Measurements from ENCODE around the gene BBS4. TPM values are rescaled to one million over a fixed set of nuclear protein-coding genes. Genes with fewer than 3 reads are reported as not detected.
"Not testable (repeated sequence)": the region's sequence is repeated elsewhere in the genome, so short reads cannot be mapped to it uniquely, and the experiment has no call there.

BBS4 gene
- total RNA-seq, 1 donor from 2014 or later, result 9.6 TPM

DNA sequence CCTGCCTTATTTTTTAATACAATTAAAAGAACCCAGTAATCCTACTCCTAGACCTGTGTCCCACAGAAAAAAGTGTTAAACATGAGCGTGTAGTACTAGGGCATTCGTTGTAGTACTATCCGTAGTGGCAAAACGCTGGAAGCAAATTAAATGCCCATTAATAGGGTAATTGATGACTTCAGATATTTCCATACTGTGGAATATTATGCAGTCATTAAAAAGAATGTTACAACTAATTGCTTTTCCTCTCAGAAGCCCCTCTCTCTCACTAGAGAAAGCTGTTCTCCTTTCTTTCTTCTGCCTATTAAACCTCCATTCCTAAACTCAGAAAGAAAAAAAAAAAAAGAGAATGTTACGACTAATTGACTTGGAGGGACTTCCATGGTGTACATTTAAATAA is 2.7 kb downstream of the BBS4 start:
- intact Hi-C loops (cut with micrococcal nuclease), result no loop called here
- no peak for DNase-seq
- ATAC-seq, result no peak

DNA sequence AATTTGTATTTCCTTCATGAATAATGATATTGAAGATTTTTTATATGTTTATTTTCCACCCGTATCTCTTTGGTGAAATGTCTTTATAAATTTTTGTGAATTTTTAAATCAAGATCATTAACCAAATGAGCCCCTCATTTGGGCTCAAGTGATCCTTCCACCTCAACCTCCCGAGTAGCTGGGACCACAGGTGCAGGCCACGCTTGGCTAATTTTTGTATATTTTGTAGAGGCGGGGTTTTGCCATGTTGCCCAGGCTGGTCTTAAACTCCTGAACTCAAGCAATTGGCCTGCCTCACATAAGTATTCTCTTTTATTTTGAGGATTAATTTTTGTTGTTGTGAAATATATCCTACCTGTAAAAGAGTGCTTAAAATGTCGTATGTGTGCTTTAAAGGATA is 4.9 kb downstream of the BBS4 start:
- ATAC-seq (no peak), DNase-seq (no peak)
- intact Hi-C loops (cut with micrococcal nuclease), result no loop called here

DNA sequence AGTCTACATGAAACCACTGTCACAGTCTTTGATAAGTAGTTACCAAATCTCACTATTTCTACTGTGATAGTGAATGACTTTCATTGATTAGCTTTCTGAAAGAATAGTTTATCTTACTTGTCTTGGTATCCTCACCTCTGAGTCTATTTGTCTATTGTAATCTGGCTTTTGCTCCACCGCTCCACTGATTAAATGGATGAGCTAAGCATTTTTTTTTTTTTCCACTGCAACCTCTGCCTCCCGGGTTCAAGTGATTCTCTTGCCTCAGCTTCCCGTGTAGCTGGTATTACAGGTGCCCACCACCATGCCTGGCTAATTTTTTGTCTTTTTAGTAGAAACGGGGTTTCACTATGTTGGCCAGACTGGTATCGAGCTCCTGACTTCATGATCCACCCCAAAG is 12.9 kb downstream of the BBS4 start:
- ATAC-seq, result no peak
- intact Hi-C loops (cut with micrococcal nuclease), result no loop called here
- no peak for DNase-seq

DNA sequence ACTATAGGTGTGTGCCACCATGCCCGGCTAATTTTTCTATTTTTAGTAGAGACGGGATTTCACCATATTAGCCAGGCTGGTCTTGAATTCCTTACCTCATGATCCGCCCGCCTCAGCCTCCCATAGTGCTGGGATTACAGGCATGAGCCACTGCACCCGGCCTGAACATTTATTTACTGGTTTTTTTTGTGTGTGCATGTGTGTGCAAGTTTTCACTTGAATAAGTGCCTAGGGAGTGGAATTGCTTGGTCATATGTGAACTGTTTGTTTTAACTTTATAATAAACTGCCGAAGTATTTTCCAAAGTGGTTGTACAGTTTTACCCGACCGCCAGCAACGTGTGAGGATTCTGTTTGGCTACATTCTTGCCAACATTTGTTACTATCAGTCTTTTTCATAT is 14.1 kb downstream of the BBS4 start:
- DNase-seq, result no peak
- no peak for ATAC-seq
- intact Hi-C loops (cut with micrococcal nuclease), result no loop called here

DNA sequence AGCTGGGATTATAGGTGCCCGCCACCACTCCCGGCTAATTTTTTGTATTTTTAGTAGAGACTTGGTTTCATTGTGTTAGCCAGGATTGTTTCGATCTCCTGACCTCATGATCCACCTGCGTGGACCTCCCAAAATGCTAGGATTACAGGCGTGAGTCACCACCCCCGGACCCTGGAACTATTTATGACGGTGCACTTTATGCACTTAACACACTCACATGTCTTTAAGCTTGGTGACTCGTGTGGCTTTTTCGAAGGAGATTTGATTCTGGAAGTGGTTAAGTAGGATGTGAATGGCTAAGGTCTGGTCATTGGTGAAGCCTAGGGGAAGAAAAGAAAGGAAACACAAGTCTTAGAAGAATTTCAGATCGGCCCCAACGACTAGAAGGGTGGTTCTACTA is 20.3 kb downstream of the BBS4 start:
- ATAC-seq (no peak), DNase-seq (no peak)
- intact Hi-C loops (cut with micrococcal nuclease), result no loop called here

DNA sequence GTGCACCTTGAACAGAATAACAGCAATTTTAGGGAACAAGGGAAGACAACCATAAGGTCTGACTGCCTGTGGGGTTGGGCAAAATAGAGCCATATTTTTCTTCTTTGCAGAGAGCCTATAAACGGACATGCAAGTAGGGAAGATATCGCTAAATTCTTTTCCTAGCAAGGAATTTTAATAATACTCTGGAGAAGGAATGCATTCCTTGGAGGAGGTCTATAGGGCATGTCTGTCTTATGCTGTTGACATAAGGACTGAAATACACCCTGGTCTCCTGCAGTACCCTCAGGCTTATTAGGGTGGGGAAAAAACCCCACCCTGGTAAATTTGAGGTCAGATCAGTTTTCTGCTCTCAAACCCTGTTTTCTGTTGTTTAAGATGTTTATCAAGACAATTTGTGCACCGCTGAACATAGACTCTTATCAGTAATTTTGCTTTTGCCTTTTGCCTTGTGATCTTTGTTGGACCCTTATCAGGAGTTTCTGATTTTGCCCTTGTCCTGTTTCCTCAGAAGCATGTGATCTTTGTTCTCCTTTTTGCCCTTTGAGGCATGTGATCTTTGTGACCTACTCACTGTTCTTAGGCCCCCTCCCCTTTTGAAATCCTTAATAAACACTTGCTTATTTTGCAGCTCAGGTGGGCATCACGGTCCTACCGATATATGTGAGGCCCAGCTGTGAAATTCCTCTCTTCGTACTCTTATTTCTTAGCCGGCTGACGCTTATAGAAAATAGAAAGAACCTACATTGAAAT is 22.7 kb downstream of the BBS4 start:
- ATAC-seq; intact Hi-C loops (cut with micrococcal nuclease); DNase-seq: not testable (repeated sequence)

DNA sequence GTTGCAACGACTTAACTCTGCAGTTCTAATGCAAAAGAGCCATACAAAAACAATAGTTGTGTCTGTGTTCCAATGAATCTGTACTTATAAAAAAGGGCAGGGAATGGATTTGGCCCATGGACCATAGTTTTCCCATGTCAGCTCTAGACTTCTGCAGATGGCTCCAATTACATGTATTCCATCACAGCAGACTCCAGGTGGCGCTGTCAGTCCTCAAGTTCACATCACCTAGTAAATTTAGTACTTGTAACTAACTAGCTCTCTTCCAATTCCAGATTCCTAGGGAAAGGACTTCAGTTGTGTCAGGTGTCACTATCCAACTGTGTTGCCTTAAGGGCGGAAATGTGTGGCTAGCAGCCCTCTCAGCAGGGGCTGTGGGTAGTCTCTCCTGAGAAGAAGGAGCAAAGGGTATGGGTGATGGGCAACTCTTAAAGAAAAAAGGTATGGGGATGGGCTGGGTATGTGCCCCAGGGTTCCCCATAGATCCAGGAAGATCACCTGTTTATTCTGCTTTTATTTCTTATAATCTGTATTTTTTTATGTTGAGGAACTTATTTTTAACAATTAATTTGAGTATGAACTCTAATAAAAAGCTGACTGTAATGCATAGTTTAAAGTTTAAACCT is 36.2 kb downstream of the BBS4 start:
- intact Hi-C loops (cut with micrococcal nuclease), result loop anchor here (5.0 kb wide), 1 partner anchor 355 kb away; no protein-coding TSS in a partner anchor
- peak; percentile 55 for DNase-seq
- peak; percentile 26 for ATAC-seq

DNA sequence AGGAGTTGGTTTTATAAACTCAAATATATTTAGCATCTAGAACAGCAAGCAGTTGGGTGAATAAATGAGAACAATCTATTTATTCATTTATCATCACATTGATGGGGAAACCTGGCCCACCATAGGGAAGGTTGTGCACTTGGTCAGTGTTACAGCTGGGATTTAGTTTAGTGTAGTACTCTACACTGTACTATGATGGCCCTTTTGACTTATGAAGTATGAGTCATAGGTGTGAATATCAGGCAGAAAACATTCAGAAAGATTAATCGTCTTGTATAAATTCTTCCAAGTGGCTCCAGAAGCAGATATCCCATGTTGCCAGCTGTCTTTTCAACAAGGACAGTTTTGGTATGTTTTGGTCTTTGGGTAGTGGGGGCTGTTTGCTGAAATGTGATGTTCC is 38.0 kb downstream of the BBS4 start:
- no peak for DNase-seq
- intact Hi-C loops (cut with micrococcal nuclease), result loop anchor here (5.0 kb wide), 1 partner anchor 353 kb away; no protein-coding TSS in a partner anchor
- ATAC-seq, result no peak

DNA sequence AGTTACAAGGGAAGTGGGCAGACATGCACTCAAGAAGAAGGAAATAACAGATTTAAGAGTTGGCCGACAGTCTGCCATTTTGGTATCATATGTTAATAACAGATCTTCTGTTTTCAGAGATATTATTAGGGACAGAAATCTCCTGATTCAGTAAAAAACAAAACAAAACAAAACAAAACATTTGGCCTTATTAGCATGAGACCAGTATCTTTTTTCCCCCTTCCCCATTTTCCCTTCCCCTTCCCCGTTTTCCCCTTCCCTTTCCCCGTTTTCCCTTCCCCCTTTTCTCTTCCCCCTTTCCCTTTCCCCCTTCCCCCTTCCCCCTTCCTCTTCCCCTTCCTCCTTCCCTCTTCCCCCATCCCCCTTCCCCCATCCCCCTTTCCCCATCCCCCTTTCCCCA is 39.4 kb downstream of the BBS4 start:
- DNase-seq, result no peak
- ATAC-seq, result no peak
- intact Hi-C loops (cut with micrococcal nuclease), result no loop called here

DNA sequence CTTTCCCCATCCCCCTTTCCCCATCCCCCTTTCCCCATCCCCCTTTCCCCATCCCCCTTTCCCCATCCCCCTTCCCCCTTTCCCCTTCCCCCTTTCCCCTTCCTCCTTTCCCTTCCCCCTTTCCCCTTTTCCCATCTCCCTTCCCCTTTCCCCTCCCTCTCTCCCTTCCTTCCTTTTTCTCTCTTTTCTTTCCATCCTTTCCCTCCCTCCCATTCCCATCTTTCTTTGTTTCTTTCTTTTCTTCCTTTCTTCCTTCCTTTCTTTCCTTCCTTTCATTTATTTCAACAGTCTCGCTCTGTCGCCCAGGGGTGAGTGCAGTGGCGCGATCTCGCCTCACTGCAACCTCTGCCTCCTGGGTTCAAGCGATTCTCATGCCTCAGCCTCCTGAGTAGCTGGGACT is 39.8 kb downstream of the BBS4 start:
- intact Hi-C loops (cut with micrococcal nuclease); DNase-seq; ATAC-seq: not testable (repeated sequence)

DNA sequence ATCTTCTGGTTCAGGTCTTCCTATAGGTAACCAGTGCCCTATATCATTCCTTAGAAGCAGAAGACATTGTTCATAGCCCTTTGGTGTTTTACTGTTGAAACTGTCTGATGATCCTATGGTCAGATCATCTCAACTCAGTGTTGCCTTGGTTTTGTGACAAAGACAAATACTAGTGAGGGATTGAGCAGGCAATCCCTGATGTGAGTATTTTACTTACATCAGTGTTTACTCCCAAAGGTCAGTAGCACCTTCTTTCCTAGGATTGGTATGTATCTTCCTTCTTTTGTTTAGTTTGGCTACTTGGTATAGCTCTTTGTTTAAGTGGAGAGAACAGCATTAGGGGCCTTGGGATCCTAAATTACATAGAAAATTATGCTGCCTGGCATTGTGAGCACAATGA is 41.1 kb downstream of the BBS4 start:
- intact Hi-C loops (cut with micrococcal nuclease), result no loop called here
- DNase-seq (no peak), ATAC-seq (no peak)

DNA sequence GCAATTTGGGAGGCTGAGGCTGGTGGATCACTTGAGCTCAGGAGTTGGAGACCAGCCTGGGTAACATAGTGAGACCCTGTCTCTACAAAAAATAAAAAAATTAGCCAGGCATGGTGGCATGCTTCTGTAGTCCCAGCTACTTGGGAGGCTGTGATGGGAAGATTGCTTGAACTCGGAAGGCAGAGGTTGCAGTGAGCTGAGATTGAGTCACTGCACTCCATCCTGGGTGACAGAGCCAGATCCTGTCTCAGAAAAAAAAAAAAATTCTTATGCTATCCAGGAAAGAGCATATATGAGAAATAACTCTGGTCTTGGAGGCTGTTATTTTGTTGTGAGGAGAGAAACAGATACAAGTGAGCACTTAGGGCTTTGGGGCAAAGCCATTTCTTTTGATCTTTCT is 42.2 kb downstream of the BBS4 start:
- DNase-seq; intact Hi-C loops (cut with micrococcal nuclease): not testable (repeated sequence)

DNA sequence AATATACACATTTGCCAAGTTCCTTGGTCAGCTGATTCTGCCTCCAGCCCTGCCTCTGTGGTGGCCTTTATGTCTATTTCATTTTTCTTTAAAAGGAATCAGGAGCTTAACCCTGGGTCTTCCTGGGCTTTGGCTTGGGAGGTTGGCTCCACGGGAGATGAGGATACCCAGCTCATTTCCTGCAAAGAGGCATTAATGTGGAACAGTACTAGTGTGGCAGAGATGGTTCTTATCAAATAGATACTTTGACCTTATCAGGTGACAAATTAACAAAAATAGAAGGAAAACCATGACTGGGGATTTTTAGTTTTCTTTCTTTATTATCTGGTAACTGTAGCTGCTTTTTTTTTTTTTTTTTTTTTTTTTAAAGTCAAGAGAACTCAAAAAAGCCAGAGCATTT is 42.8 kb downstream of the BBS4 start:
- intact Hi-C loops (cut with micrococcal nuclease), result no loop called here
- DNase-seq (no peak), ATAC-seq (no peak)

More for the DNA sequence above, 42.2 kb downstream of the BBS4 start:
- ATAC-seq, result not testable (repeated sequence)

DNA sequence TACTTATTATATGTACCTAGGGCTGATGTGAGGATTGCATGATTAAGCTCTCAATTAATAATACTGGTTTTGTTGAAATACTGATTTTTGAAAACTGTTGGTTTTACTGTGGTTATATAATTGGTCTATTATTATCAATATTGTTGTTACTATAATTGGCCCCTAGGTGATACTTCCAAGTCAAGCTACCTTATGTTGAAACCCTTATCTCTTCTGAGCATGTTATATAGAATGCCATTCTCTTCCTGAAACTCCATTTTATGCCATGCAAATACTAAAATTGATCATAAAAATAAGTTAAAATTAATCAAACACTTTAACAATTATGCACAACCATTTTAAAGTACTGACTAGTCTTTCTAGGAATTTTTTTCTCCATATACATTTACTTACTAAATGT is 46.1 kb downstream of the BBS4 start:
- no peak for DNase-seq
- intact Hi-C loops (cut with micrococcal nuclease), result no loop called here
- ATAC-seq, result no peak

DNA sequence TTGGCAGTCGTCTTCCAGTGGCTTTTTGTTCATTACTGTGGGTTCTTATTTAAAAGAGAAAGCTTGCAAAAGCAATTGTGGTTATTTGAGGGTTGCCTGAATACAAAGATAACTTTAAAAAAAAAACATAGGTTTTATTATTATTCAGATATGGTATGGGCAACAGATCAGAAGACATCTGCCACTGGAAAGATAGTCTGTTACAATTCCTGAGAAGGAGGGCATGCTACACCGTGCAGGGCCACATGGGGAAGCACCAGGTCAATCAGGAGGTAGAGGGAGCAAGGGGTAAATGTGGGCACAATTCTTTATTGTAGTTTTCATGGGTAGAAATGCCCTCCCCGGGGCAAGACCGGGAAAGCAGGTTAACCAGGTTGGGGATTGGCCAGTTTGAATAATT is 46.5 kb downstream of the BBS4 start:
- DNase-seq, result no peak
- intact Hi-C loops (cut with micrococcal nuclease), result no loop called here
- no peak for ATAC-seq

DNA sequence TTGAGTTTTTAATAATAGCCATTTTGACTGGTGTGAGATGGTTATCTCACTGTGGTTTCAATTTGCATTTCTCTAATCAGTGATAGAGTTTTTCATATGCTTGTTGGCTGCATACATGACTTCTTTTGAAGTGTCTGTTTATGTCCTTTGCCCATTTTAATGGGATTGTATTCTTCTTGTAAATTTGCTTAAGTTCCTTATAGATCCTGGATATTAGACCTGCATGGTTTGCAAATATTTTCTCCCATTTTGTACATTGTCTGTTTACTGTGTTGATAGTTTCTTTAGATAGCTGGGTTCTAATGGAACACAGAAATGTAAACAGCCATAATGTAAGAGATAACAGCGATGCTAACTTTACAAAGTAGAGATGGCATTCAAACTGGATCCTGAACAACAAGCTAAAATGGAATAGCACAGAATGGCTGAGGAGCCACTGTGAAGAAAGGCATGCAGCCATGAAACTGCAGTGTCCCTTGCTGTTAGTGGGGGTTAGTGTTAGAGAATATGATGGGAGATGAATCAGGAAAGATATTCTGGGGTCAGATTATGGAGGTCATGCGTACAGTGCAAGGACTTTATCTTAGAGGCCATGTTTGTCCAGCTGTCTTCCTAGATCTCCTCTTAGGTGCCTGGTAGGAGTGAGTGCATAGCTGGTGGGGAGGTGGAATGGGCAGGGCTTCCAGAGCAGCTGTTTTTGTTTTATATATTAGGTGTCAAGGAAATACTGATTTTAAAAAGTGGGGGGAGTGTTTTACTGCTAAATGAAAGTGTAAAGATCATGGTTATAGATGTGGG is 48.1 kb downstream of the BBS4 start:
- intact Hi-C loops (cut with micrococcal nuclease), result no loop called here
- DNase-seq (no peak), ATAC-seq (no peak)

DNA sequence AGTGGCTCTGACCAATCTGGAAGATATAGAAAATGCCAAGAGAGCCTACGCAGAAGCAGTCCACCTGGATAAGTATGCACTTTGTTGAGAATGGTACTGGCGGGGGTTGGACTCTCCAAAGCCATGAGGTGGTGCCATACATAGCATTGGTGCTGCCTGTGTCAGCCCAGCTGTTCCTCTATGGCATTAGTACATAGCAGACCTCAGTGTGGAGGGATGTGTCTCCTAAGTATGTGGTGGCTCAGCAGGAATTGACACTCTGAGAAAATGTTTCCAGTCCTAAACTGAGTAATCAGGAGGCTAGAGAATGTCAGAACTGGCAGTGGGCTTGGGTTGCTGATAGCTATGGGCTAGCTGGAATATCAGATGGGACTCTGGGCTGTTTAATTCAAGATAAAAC is 49.1 kb downstream of the BBS4 start:
- no peak for DNase-seq
- ATAC-seq, result no peak
- intact Hi-C loops (cut with micrococcal nuclease), result no loop called here

DNA sequence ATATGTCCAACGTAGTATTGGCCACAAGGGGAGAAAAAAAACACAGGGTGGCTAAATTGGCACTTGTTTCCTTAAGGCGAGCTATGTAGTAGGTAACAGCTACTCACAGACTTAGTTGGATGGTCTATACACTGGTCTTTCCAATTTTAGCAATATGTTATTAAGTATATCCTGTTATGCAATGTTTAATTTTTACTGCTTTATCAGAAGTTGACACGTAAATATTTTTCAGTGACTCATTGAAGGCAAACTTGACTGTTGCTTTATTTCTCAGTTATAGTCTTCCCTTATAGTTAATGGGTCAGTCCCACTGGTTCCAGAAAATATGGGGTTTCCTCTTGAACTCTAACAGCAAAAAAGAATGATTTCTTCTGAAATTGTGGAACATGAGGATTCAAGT is 51.1 kb downstream of the BBS4 start:
- ATAC-seq (no peak), DNase-seq (no peak)
- intact Hi-C loops (cut with micrococcal nuclease), result no loop called here

DNA sequence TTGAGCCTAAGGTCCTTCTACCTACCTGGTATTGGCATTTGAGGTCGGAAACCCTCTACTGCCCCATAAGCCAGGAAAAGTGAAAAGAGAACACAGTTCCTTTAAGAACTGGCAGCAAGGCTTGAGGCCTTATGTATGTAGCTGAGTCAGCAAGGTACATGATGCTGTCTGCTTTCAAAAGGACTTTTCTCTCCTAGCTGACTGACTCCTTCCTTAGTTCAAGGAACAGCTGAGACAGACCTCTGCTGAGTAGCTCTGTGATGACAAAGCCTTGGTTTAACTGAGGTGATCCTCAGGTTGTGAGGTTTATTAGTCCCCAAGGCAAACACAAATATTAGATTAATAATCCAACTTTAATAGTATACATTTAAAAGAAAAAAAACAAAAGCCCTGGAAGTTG is 51.7 kb downstream of the BBS4 start:
- ATAC-seq, result no peak
- no peak for DNase-seq
- intact Hi-C loops (cut with micrococcal nuclease), result no loop called here

DNA sequence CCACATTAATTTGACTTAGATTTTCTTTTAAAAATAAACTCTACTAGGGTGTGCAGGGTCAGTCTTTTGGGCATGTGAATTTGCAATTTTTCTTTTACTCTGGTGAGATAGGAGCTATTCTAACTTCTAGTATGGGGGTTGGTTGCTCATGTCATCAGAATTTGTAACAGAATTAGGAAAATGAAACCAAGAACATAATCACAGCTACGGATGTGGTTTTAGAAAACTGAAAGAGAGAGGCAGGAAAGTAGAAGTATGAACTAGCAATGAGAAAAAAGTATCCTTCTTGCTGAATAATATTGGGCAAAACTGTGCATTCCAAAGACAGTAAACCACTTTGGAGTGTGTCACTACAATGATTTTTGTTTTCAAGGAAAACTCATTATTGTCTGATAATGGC is 54.2 kb downstream of the BBS4 start:
- intact Hi-C loops (cut with micrococcal nuclease), result no loop called here
- ATAC-seq (no peak), DNase-seq (no peak)
